KMS-11 (cell line): ENCODE results near the gene EFCAB11.

Source experiments
- H2AFZ ChIP-seq: fragments of 200-600 bp; sonication (generic); 2 replicates; pipeline ENCODE4 v1.6.1; 2016; ENCODE audit warnings: antibody characterized with exemption, mixed run types, low read depth
- H3K27ac ChIP-seq: fragments of 200-600 bp; sonication (generic); 2 replicates; pipeline ENCODE4 v1.6.1; 2016; ENCODE audit warnings: mild to moderate bottlenecking, mixed run types
- H3K27me3 ChIP-seq: fragments of 200-600 bp; sonication (generic); 2 replicates; pipeline ENCODE4 v1.6.1; 2017; ENCODE audit warnings: mild to moderate bottlenecking, low read depth, mixed run types, moderate library complexity; ENCODE audit not compliant: insufficient read depth
- H3K36me3 ChIP-seq: fragments of 200-600 bp; sonication (generic); 2 replicates; pipeline ENCODE4 v1.6.1; 2017; ENCODE audit warnings: mild to moderate bottlenecking, mixed run types; ENCODE audit not compliant: insufficient read depth
- H3K4me1 ChIP-seq: fragments of 200-600 bp; sonication (generic); 2 replicates; pipeline ENCODE4 v1.6.1; 2016; ENCODE audit warnings: mild to moderate bottlenecking, low read depth, mixed run types; ENCODE audit not compliant: poor library complexity, severe bottlenecking
- H3K4me2 ChIP-seq: fragments of 200-600 bp; sonication (generic); 2 replicates; pipeline ENCODE4 v1.7.0; 2016; ENCODE audit warnings: mild to moderate bottlenecking, mixed run types
- H3K4me3 ChIP-seq: fragments of 200-600 bp; sonication (generic); IDR thresholded peaks from 2 replicates; pipeline ENCODE4 v1.6.1; 2017; ENCODE audit warnings: low read depth, low read length, mixed read lengths; ENCODE audit not compliant: insufficient read depth
- H3K79me2 ChIP-seq: fragments of 200-600 bp; sonication (generic); 2 replicates; pipeline ENCODE4 v1.6.1; 2016; ENCODE audit warnings: low read depth, mixed run types; ENCODE audit not compliant: insufficient read depth
- H3K9ac ChIP-seq: fragments of 200-600 bp; sonication (generic); 2 replicates; pipeline ENCODE4 v1.6.1; 2016; ENCODE audit warnings: mild to moderate bottlenecking, mixed run types
- H4K20me1 ChIP-seq: fragments of 200-600 bp; sonication (generic); 2 replicates; pipeline ENCODE4 v1.6.1; 2016; ENCODE audit warnings: mild to moderate bottlenecking, mixed run types; ENCODE audit not compliant: insufficient read depth
- TF ChIP-seq, protein P1 (sequence below): fragments of 200-600 bp; sonication (generic); conservative IDR thresholded peaks from 2 replicates; pipeline ENCODE4 v1.6.1; 2017; ENCODE audit warnings: low read depth, mild to moderate bottlenecking, antibody characterized with exemption, low read length, moderate library complexity, mixed read lengths

EFCAB11 gene

GRCh38 chr14:89833661-89834060 lies 120.9 kb downstream of the EFCAB11 start:
- TF ChIP-seq, protein P1, sequence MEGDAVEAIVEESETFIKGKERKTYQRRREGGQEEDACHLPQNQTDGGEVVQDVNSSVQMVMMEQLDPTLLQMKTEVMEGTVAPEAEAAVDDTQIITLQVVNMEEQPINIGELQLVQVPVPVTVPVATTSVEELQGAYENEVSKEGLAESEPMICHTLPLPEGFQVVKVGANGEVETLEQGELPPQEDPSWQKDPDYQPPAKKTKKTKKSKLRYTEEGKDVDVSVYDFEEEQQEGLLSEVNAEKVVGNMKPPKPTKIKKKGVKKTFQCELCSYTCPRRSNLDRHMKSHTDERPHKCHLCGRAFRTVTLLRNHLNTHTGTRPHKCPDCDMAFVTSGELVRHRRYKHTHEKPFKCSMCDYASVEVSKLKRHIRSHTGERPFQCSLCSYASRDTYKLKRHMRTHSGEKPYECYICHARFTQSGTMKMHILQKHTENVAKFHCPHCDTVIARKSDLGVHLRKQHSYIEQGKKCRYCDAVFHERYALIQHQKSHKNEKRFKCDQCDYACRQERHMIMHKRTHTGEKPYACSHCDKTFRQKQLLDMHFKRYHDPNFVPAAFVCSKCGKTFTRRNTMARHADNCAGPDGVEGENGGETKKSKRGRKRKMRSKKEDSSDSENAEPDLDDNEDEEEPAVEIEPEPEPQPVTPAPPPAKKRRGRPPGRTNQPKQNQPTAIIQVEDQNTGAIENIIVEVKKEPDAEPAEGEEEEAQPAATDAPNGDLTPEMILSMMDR, result no peak

GRCh38 chr14:89833120-89833532 lies 121.4 kb downstream of the EFCAB11 start:
- no peaks in the 10 kb centered on the region for H3K36me3 ChIP-seq
- H3K27me3 ChIP-seq, result no peaks in the 10 kb centered on the region
- H3K27ac ChIP-seq, result no peak overlapping the region
- no peak overlapping the region for H2AFZ ChIP-seq
- no peak overlapping the region for H3K4me3 ChIP-seq
- no peak overlapping the region for H3K9ac ChIP-seq
- H3K79me2 ChIP-seq, result no peaks in the 10 kb centered on the region
- TF ChIP-seq, protein P1, result no peak
- H4K20me1 ChIP-seq, result no peaks in the 10 kb centered on the region
- H3K4me2 ChIP-seq, result no peak overlapping the region
- no peaks in the 10 kb centered on the region for H3K4me1 ChIP-seq

More at GRCh38 chr14:89833661-89834060, 120.9 kb downstream of the EFCAB11 start:
- Histone ChIP-seq H3K4me1 (no peaks in the 10 kb centered on the region), H3K36me3 (no peaks in the 10 kb centered on the region), H3K9ac (no peak overlapping the region), H3K79me2 (no peaks in the 10 kb centered on the region), H3K27ac (no peak overlapping the region), H3K4me2 (no peak overlapping the region), H2AFZ (no peak overlapping the region), H4K20me1 (no peaks in the 10 kb centered on the region), H3K4me3 (no peak overlapping the region), H3K27me3 (no peaks in the 10 kb centered on the region)

GRCh38 chr14:89828471-89829165 lies 125.9 kb downstream of the EFCAB11 start:
- Histone ChIP-seq H3K27ac (no peak overlapping the region), H4K20me1 (no peaks in the 10 kb centered on the region), H3K9ac (no peak overlapping the region), H3K27me3 (no peaks in the 10 kb centered on the region), H3K4me3 (no peak overlapping the region), H2AFZ (no peak overlapping the region), H3K79me2 (no peaks in the 10 kb centered on the region), H3K36me3 (no peaks in the 10 kb centered on the region), H3K4me1 (no peaks in the 10 kb centered on the region), H3K4me2 (no peak overlapping the region)
- TF ChIP-seq, protein P1, result no peak

GRCh38 chr14:89827265-89827664 lies 127.3 kb downstream of the EFCAB11 start:
- Histone ChIP-seq H3K36me3 (no peaks in the 10 kb centered on the region), H3K4me2 (no peak overlapping the region), H3K27ac (no peak overlapping the region), H4K20me1 (no peaks in the 10 kb centered on the region), H3K4me1 (no peaks in the 10 kb centered on the region), H3K4me3 (no peak overlapping the region), H2AFZ (no peak overlapping the region), H3K9ac (no peak overlapping the region), H3K79me2 (no peaks in the 10 kb centered on the region), H3K27me3 (no peaks in the 10 kb centered on the region)
- TF ChIP-seq, protein P1, result no peak
